Stimulated activated CD8-positive, alpha-beta memory T cell treated with anti-CD3 and anti-CD28 coated beads, Interleukin-4, amount 100 ng/mL, for 48 hours (primary cell): ENCODE results near the gene NEDD4L.

Source experiments
- DNase-seq: peaks from one replicate; pipeline ENCODE4 v3.0.0-alpha.2; 2020

NEDD4L gene

DNA sequence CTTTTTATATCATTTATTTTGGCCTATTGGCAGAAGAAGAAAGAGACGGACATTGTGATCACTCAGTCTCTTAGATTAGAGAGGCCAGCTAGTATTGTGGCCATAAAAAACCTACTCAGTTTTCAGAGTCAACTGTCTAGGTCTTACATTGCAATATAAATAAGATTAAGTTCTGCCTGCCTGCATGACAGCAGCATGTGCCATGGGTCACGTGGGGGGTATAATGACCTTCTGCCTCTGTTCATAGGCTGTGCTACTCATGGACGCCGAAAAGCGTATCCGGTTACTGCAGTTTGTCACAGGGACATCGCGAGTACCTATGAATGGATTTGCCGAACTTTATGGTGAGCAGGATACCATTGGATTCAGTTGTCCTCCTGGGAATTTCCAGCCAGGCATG, 346.4 kb downstream of the NEDD4L start:
- DNase-seq: no peak

DNA sequence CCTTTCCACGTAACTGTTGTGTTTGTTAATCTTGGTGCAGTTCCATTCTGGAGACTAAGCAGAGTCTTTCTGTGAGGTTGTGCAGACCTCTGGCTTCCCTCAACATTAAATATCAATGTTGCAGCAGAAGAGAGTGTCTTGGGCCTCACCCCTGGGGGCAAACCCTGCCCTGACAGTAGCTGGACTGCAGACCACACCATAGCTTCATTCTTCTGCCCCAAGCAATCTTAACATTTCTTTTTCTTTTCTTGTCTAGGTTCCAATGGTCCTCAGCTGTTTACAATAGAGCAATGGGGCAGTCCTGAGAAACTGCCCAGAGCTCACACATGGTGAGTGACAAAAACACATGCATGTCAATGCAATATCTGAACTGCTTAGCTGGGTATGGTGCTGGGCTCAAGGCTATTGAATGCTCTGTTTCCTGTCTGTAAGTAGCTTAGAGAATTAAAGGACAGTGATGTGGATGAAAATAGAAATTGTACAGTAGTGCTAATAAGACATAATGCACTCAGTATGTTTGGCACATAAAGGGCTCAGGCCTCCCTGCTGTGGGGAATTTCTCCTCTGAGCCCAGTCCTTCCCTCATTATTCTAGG, 347.3 kb downstream of the NEDD4L start:
- DNase-seq: no peak

DNA sequence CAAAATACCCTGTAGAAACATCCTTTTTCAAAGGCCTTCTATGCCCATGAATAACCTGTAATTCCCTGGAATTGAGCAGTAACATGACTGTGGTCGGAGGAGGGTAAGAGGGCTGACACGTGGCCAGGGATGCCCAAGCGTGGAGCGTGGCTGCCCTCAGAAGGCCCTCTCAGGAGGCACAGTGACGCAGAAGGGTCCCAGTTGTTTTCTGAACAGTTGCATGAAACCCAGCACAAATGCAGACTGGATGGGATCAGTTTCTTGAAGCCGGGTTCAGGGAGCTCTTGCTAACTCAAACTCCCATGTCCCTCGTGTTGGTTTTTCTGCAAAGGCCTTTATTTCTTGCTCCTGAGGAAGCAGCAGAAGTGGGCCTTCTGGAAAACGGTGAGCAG, 347.9 kb downstream of the NEDD4L start:
- DNase-seq: no peak

DNA sequence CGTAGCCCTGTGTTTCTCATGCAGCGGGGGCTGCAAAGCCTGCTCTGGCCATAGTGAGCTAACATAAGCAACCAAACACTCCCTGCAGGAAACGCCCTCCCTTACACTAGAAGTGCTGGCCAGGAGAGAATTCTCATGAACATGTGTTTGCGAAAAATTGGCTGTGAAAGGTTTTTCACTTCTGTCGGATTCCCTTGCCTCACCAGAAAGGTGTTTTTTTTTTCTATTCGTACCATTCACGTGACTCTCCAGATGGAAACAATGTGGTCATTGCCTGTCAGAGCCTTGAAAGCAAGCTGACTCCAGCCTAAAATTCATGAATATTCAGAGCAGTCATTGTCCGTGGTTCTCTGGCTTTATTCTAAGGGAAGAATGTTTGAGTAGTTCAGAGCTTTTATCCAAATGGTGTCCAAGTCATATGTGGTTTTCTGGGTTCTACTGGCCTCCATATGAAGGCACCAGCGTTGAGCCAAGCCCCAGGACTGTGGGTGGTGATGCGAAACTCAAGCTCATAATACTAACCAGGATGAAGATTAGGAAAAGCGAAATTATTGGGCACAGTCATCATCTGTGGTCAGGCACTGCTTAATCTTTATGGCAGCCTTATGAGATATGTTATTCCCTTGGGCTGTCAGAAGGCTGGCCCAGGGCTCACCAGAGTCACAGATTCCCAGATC, 348.4 kb downstream of the NEDD4L start:
- DNase-seq: no peak

DNA sequence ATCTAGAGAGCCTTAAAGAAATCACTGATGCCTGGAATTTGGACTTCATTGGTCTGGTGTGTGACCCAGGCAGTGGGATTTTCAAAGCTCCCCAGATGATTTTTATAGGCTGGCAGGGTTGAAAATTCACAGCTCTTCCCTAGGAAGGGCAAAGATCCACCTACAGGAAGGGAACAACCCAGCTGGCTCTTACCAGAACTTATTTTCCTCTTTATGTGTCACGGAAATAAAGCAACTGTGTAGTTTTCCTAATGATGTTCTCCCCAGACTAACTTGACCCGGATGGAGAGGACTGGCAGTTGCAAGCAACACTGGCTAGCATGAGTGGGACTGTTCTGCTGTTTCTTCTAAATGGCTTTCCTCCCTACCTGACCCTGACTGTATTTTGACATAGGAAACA, 349.3 kb downstream of the NEDD4L start:
- no peak for DNase-seq

DNA sequence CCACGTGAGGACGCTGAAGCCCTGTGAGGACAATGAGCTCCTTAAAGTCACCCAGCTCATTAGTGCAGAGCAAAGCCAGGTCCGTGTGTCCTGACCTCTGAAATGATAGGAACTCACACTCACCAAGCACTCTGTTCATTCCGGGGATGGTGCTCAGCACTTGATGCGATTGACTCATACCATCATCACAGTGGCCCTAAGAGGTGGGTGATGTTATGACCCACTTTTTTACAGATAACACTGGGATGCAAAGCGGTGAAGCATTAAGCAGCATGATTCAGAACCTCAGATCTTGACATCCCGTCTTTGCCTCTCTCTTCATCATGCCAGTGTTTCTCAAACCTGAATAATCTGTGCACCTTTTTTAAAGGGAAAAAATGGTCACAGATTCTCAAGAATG, 350.0 kb downstream of the NEDD4L start:
- no peak for DNase-seq

DNA sequence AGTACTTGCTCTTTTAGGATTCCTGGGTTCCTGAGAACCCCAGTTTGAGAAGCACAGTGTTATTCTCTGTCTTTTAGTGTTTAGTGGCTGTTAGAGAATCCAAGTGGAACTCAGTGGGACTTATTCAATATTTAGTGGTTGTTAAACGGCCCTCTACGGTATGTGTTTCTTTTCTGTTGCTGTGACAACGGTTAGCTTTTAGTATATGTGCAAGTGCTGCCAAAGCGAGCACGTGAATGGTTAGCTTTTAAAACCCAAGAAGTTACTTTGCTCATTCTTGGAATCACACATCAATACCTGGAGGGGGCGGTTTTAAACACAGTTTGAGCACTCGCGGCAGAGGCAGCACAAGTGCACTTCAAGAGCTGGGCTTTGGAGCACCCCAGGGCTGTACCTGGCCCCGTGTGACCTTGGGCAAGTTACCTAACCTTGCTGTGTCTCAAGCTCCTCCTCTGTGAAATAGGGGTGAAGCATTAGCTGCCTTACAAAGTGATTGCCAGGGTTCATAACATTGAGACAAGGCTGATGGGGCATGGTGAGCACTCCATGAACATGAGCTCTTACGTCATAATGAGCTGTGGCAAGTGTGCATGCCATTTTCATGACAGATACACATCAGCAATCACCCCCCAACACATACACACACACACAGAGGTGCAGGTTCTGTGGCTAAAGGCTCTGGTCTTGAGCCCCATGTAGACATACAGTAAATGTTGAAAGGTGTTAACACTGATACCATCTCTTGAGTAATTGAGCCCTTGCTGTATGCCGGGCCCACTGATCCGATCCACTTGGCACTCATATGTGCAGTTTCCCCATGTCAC, 350.8 kb downstream of the NEDD4L start:
- no peak for DNase-seq

DNA sequence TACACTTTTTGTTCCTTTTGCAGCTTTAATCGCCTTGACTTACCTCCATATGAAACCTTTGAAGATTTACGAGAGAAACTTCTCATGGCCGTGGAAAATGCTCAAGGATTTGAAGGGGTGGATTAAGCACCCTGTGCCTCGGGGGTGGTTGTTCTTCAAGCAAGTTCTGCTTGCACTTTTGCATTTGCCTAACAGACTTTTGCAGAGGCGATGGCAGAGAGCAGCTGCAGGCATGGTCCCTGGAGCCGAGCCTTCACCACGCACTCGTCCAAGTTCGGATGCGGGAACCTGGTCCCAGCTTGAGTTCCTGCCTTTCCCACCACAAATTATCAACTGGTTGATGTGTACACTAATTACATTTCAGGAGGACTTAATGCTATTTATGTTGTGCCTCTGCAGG, 352.1 kb downstream of the NEDD4L start:
- no peak for DNase-seq

DNA sequence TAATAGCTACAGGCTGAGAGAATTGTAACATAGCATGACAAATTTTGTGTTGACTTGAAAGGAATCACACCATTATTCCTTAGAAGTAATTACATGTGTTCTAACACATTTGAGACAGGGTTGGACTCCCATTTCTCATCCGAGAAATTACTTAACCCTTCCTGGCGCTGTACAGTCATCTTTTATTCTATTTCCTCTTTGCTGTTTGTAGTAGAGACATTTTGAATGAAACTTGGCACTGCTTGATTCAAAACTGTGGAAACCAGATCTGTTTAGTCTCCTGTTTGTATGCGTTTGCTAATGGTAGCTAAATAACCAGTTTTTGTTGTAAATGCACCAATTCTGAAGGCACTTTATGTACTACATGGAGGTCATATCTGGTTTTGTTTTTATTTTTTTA, 352.9 kb downstream of the NEDD4L start:
- DNase-seq: no peak

DNA sequence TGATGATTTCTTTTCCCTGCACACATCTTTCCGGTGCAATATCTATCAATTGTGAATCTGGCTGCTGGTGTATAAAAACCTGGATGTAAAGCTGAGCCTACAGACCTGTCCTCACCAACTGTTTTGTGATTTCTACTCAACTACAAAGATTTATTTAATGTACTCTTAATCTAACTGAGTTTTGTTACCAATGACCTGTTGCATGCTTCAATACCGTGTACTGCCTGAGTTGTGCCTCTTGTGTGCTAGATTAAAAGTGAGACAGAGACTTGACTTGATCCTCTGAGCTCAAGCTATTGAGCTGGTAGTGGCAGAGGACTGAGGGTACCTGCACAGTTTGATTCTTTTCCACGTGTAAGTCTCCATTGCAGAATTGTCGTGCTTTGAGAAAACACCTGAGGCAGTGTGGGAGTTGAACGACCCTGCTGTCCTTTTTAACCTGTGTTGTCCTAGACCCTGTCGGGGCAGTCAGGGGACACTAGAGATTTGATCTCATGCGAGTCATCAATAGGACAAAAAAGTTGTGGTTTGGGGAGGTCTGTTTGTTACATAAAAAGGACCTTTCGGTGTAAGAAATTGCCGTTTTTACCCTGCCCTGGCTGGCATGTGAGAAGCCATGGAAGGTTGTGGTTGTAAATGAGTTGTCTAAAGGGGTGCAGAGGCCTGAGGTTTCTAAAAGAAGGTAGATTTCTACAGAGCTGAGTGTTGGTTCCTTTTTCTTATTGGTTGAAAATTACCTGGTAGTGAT, 353.5 kb downstream of the NEDD4L start:
- no peak for DNase-seq

DNA sequence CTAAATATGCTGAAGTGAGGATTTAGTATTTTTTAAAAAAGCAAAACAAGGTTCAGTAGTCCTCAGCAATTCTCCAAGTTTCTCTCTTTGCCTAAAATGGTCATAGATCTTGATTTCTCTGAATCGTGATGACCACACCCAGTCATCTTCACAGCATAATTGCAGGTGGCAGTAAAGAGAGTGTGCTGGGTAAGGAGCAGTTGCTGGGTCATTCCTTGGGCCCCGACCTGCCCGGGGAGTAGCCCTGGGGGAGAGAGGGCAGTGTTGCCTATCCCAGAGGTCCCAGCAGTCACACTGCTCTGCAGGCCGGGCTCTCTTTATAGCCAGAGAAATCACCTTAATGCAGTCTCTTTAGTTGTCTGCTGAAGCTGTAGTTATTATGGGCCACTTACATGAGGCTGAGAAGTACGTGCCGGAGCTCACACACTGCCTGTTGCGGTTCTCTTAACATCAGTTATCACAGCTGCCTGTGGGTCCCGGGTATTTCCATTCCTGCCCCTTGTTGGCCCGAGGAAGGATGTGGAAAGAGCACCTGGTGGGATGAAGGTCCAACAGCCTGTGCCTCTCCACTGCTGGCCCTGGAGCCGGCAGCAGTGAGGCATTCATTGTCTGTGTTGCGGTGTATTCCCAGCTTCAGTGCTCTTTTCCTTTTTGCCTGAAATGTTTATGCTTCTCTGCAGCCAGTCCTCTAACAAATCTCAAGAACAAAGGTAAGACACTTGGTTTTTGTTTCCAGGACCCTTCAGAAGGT, 354.8 kb downstream of the NEDD4L start:
- DNase-seq: no peak

DNA sequence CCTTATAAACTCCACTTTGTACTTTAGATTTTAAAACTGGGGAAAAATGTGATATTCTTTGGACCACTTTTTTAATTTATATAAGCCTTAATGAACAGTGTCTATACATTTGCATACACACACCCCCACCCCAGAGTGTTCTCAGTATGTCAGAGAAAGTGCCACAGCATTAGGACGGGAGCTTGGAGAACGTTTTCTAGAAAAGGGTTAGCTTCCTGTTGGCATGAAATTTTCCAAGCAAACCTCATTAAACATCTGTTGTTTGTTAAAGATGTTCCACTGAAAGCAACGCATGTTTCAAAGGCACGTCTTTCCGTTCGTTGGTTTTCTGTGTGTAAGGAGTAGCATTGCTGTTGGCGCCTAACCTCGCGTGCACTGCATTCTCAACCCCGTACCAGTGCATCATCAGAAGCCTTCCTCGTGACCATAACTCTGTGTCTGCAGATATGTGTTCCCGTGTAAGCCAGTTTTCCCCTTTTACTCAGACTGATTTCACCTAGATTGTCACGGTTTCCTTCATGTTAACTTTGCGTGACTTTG, 356.4 kb downstream of the NEDD4L start:
- no peak for DNase-seq

DNA sequence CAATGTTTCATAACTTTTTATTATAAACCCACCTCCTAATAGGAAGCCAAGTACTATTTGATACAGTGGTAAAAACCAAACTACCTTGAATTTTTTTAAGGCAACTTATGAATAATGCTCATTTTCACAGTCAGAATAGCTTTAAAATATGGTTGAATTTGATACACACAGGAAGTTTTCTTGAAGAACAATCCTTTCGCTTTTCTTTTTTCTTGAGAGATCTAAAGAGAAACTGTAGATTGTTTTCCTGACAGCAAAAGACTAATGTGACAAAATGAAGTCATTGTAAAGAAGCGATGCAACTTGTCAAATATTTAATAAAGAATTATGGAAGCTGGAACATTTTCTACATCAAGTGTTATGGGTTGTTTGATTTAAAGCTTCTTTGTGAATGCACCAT, 357.2 kb downstream of the NEDD4L start:
- no peak for DNase-seq

DNA sequence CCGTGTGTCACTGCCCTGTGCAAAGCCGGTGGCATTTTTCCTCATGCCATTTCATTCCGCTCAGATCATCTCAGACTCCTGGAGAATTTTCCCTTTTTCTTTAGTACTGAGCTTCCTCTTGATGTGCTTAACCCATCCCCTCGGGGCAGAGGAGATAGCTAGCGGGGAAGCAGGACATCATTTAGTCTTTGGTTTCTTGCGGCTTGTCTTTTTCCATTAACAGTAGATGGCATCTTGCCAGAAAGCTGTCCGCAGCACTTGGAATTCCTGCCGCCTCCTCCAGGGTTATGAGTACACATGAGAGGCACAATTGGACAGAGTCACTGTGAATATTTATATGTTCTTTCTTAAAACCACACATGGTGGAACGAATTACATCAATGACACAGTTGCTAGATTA, 358.2 kb downstream of the NEDD4L start:
- no peak for DNase-seq

DNA sequence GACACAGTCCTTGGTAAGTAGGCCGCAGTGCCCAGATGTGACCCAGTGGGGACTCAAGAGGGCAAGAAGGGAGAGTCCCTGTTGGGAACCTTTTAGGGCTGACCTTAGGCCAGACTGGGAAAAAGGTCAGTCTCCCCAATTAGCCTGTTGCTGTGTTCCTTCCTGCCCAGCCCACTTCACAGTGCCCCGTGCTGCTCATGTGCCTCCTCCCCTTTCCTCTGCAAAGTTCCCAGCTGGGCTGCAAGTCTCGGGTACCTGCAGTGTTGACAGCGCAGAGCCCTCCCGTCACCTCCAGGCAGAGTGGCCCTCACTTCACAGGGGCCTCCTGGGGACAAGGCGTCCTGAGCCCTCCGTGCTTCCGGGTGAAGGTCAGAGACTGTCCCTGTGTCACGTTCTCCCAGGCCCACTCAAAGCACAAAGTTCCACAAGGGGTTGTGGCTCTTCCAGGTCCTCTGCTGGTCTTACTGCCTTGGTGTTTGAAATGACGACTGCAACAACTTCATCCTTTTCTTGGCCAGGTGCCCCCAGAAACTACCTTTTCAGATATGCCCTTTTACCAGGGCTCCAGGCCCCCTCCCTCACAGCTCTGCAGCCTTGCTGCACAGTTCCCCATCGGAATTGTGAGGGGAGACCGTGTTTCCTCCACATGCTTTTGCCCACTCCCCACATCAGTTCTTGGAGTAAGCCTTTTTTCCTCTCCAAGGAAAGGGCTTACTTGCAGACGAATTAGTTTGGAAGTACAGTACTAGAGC, 359.1 kb downstream of the NEDD4L start:
- DNase-seq: no peak

DNA sequence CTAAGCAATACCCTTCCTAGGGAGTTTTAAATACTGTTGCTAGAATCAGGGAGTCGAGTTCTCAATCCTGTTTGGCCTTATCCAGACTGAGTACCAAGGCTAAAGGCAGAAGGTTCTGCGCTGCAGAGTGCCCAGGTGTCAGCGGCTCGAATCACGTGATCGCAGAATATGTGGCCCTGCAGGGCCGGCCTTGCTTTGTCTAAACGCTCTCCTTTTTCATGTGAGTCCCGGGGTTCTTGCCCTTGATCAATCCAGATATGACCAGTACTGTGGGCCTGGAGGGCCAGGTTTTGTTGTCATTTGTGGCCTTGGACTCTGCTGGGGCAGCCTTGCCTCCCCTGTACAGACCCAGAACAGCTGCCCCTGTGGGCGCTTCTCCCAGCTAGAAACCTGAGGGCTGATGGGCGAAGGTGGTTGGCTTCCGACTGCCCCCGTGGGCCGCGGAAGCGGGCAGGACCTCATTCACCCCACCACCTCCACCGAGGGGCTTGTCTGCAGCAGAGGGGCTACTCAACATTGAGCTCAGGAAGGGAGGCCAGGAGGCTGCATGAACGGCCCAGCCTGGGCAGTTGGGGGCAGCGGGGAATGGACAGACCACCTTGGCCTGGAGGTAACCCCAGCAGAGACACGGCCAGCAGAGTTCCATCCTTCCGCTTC, 359.9 kb downstream of the NEDD4L start:
- DNase-seq: no peak

DNA sequence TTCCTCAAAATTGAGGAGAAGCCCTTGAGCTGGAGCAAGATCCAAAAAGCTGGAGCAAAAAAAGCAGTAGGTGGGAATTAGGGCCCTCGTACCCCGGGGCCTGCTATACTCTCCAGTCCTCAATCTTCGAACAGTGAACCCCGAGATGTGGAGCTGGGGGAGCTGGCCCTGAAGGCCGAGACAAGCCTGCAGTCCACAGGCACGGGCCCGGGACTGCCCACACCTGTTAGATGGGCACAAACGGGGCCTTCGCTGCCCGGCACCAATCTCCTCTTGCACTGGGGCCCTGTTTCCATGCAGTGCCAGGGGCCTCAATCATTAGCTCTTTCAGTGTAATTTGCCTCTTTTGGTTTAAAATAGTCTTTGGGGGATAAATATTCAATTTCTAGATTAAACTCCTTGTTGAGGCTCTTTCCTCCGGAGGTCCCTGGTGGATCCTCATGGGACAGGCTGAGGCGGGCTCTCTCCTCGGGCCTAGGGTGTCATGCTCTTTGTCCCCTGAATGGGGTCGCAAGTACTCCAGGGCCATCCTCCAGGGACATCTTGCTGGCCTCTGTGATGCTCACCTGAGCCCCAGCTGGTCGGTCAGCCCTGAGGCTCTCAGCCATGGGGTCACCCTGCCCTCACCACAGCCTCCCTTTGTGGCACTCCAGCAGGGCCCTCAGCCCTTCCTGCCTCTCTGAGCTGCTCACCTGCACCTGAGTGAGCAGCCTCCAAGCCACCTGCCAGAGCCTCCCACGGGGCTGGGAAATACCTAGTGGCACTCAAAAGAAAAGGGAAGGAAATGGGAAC, 361.3 kb downstream of the NEDD4L start:
- DNase-seq: no peak

DNA sequence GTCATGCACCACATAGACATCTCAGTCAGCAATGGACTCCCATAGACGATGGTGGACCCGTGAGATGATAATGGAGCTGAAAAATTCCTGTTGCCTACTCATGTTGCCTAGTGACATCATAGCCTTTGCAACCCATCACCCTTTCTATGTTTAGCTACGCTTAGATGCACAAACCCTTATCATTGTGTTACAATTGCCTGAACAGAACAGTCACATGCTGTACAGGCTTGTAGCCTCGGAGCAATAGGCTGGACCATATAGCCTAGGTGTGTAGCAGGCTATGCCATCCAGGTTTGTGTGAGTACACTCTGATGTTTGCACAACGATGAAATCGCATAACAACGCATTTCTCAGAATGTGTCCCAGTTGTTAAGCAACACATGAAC, 363.2 kb downstream of the NEDD4L start:
- DNase-seq: no peak

DNA sequence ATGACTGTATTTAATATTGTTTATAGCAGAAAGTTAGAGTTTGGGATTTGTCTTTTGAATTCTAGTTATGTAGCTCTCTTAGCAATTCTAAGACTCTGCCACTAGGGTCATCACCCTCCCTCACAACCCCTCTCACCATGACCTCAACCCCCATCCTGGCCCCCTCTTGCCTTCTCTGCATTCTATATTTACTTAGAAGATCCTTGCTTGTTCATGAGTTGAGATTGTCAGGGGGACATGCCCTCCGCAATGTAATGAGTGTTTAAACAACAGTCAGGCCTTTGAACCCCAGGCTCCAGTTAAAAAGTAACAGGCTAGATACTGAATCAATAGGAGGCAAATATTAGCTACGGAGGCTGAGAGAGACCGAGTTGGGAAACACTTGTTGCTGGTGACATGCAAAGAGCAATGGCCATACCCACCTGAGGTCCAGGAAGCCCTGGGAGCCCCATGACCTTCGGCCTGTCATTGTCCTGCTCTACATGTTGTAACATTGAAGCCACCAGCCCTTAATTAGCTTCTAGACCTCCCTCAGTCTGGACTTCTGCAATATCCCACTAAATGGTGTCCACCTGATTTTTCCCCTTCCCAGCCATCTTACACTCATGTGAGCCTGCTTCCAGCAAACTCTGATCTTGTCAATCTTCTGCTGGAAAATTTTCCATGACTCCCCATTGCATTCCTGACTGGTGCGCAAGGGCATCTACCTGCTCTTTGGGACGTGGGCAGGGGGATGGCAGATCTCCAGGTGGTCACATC, 363.8 kb downstream of the NEDD4L start:
- no peak for DNase-seq

DNA sequence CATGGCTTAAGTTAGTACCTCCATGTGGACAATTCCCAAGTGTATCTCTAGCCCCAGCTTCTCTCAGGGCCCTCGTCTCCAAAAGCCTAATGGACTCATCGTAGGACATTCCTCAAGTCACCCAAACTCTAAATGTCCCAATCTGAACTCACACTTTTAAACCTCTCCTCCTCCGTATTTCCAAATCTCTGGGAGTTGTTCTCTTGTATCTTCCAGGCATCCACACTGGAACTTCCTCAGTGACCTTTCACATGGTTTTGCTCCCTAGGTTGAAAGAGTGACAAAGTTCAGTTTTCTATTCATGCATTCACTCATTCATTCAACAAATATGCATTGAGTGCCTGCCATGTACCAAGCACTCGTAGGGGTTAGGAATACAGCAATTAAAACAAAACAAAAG, 364.6 kb downstream of the NEDD4L start:
- no peak for DNase-seq
